HG03280 (cell line): Measurements from ENCODE around the gene ZFP82.

Source experiments
- ATAC-seq: cut with Tn5 transposase; IDR thresholded peaks from one replicate; pipeline ENCODE4 v1.9.1; 2021; ENCODE audit warnings: mild to moderate bottlenecking, moderate library complexity; ENCODE audit not compliant: unreplicated experiment

ZFP82 gene

DNA sequence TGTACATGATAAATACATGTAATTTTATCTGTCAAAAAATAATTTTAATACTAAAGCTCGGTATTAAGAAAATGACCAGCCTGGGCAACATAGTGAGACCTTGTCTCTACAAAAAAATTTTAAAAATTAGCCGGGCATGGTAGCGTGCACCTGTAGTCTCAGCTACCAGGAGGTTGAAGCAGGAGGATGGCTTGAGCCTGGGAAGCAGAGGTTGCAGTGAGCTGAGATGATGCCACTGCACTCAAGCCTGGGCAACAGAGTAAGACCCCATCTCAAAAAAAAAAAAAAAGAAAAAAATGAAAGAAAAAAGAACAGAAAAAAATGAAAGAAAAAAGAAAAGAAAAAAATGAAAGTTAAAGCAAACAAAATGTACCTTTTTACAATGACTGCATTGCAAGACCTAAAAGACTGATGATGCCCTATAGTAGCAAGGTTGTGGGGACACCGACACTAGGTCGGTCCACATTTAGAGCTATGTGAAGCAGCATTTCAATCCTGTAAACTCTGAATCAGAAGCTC lies 44.7 kb downstream of the ZFP82 start:
- ATAC-seq = no peak

DNA sequence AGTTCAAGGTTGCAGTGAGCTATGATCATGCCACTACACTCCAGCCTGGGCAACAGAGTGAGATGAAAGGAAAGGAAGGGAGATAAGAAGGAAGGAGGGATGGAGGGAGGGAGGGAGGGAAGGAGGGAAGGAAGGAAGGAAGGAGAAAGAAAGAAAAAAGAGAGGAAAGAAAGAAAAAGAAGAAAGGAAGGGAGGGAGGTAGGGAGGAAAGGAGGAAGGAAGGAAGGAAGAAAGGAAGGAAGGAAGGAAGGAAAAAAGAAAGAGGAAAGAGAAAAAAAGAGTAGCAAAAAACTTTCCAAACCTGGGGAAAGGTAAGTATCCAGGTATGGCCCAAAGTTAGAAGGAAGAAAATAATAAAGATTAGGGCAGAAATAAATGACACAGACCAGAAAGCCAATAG lies 46.6 kb downstream of the ZFP82 start:
- no peak for ATAC-seq

DNA sequence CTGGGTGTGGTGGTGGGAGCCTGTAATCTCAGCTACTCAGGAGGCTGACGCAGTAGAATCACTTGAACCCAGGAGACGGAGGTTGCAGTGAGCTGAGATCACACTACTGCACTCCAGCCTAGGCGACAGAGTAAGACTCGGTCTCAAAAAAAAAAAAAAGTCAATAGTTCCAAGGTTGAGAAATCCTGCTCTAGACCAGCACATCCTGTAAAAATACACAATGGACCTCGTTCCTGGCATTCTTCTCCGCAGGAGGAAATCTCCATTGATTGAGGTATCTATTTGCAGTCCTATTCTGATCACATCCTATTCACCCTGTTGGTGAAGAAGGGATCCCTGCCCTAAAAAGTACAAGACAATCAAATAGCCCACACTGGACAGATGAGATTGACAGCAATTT lies 54.6 kb downstream of the ZFP82 start:
- ATAC-seq = no peak
